ENCODE measurements around the gene TOX2.

DNA sequence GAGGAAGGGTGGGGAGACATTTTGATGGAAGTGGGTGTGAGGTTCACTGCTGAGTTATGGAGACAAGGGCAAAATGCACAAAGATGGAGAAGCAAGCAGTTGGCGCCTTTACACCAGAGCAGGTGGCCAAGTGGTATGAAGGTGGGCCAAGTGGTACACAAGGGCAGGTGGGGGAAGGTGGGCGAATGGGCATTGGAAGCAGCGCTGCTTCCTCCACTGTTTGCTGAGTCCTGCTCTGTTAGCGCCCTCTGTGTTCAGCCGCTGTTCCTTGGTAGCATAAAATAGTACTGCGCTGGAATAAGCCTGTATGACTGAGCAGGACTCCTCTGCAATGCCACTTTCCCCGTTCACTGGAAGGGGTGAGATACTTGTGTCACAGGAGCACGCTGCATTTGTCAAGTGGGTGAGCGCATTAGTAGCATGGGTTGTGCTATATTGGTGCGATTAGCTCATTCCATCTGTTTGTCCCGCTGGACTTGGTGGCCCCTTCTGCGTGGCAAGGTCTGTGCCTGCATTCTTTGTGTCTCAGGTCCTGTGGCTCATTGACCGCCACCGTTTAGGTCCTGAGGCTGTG lies 116.4 kb downstream of the TOX2 start:
- TF ChIP-seq POLR2A (IDR thresholded peaks at IDR 0.05; ENCODE audit: extremely low read depth, insufficient read length) (no peak), MAX (IDR thresholded peaks at IDR 0.05; ENCODE audit: low read depth, low read length) (no peak)
- TF ChIP-seq, protein P1, sequence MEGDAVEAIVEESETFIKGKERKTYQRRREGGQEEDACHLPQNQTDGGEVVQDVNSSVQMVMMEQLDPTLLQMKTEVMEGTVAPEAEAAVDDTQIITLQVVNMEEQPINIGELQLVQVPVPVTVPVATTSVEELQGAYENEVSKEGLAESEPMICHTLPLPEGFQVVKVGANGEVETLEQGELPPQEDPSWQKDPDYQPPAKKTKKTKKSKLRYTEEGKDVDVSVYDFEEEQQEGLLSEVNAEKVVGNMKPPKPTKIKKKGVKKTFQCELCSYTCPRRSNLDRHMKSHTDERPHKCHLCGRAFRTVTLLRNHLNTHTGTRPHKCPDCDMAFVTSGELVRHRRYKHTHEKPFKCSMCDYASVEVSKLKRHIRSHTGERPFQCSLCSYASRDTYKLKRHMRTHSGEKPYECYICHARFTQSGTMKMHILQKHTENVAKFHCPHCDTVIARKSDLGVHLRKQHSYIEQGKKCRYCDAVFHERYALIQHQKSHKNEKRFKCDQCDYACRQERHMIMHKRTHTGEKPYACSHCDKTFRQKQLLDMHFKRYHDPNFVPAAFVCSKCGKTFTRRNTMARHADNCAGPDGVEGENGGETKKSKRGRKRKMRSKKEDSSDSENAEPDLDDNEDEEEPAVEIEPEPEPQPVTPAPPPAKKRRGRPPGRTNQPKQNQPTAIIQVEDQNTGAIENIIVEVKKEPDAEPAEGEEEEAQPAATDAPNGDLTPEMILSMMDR (IDR thresholded peaks at IDR 0.05; ENCODE audit: low read depth, low read length) = no peak
